Activated CD8-positive, alpha-beta T cell treated with anti-CD3 and anti-CD28 coated beads for 36 hours (primary cell): ENCODE results near the gene KCTD1. TPM values are rescaled to one million over a fixed set of nuclear protein-coding genes. Genes with fewer than 3 reads are reported as not detected.

ENCODE experiments used
- ATAC-seq: fragments of 200-7000 bp; cut with Tn5 transposase; one replicate; pipeline ENCODE4 v1.10.0; 2021; ENCODE audit warnings: mild to moderate bottlenecking, moderate library complexity
- CTCF ChIA-PET: fragments of 350-600 bp; sonication (Branson Sonifier 250); formaldehyde crosslinking; loops from one replicate; lab custom pipeline; 2021; ENCODE audit warnings: antibody characterized with exemption; lab: Charles Lee
- POLR2A ChIA-PET: fragments of 350-600 bp; sonication (Branson Sonifier 250); formaldehyde crosslinking; loops from one replicate; lab custom pipeline; 2021; ENCODE audit warnings: antibody characterized with exemption; lab: Charles Lee
- DNase-seq: peaks from one replicate; pipeline ENCODE4 v3.0.0-alpha.2; 2020
- H3K27ac Mint-ChIP-seq: one replicate; pipeline ENCODE4 v1.8.0; 2021; ENCODE audit warnings: mild to moderate bottlenecking, mixed read lengths
- H3K27me3 Mint-ChIP-seq: one replicate; pipeline ENCODE4 v1.8.0; 2021; ENCODE audit warnings: mixed read lengths
- H3K36me3 Mint-ChIP-seq: one replicate; pipeline ENCODE4 v1.8.0; 2021; ENCODE audit warnings: low read depth, mixed read lengths
- H3K4me1 Mint-ChIP-seq: one replicate; pipeline ENCODE4 v1.8.0; 2021; ENCODE audit warnings: low read depth, mixed read lengths
- H3K4me3 Mint-ChIP-seq: one replicate; pipeline ENCODE4 v1.8.0; 2021; ENCODE audit warnings: mild to moderate bottlenecking, moderate library complexity, mixed read lengths
- H3K9me3 Mint-ChIP-seq: one replicate; pipeline ENCODE4 v1.8.0; 2021; ENCODE audit warnings: mixed read lengths
- intact Hi-C: fragments of 100-400 bp; cut with micrococcal nuclease; formaldehyde crosslinking; loops from one replicate; pipeline ENCODE4 v1.10.0; 2022
- total RNA-seq, 2 experiments: library from RNA; stranded (reverse); gene quantifications; one replicate each; pipeline ENCODE4 v1.2.3, GENCODE V29; 2021
- TF ChIP-seq, protein P1 (sequence below): fragments of 200-600 bp; IDR thresholded peaks from one replicate; pipeline ENCODE4 v1.8.0; 2022; ENCODE audit warnings: antibody characterized with exemption, mild to moderate bottlenecking

The KCTD1 gene
- total RNA-seq, 2 experiments from 2014 or later, result 3.4 TPM

DNA sequence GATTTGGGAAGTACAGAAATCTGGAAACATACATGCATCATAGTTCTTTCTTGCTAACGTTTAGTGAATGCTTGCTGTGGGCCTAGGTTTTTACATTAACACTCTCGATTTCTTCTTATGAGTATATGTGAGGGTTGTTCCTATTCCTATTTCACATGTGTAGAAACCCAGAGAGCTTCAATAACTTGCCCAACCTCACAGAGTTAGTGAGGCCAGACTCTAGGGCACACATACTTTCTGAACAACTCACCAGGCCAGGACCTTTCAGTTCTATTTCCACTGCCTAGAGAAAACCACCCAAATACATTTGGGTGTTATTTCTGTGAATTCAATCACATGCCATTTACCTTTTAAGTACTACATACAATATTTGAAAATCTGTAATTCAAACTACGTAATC is 8.2 kb upstream of the KCTD1 start:
- Mint-ChIP-seq H3K36me3 (no peaks in the 10 kb centered on the region), H3K4me1 (no peaks in the 10 kb centered on the region), H3K9me3 (no peaks in the 10 kb centered on the region), H3K27ac (no peak overlapping the region), H3K27me3 (peaks cover 36% of the 10 kb centered on the region), H3K4me3 (no peak overlapping the region)
- intact Hi-C loops, result no loop called here
- ChIA-PET CTCF (no interaction called here), POLR2A (no interaction called here)
- DNase-seq (no peak), ATAC-seq (no peak)
- TF ChIP-seq, protein P1, sequence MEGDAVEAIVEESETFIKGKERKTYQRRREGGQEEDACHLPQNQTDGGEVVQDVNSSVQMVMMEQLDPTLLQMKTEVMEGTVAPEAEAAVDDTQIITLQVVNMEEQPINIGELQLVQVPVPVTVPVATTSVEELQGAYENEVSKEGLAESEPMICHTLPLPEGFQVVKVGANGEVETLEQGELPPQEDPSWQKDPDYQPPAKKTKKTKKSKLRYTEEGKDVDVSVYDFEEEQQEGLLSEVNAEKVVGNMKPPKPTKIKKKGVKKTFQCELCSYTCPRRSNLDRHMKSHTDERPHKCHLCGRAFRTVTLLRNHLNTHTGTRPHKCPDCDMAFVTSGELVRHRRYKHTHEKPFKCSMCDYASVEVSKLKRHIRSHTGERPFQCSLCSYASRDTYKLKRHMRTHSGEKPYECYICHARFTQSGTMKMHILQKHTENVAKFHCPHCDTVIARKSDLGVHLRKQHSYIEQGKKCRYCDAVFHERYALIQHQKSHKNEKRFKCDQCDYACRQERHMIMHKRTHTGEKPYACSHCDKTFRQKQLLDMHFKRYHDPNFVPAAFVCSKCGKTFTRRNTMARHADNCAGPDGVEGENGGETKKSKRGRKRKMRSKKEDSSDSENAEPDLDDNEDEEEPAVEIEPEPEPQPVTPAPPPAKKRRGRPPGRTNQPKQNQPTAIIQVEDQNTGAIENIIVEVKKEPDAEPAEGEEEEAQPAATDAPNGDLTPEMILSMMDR, result no peak

DNA sequence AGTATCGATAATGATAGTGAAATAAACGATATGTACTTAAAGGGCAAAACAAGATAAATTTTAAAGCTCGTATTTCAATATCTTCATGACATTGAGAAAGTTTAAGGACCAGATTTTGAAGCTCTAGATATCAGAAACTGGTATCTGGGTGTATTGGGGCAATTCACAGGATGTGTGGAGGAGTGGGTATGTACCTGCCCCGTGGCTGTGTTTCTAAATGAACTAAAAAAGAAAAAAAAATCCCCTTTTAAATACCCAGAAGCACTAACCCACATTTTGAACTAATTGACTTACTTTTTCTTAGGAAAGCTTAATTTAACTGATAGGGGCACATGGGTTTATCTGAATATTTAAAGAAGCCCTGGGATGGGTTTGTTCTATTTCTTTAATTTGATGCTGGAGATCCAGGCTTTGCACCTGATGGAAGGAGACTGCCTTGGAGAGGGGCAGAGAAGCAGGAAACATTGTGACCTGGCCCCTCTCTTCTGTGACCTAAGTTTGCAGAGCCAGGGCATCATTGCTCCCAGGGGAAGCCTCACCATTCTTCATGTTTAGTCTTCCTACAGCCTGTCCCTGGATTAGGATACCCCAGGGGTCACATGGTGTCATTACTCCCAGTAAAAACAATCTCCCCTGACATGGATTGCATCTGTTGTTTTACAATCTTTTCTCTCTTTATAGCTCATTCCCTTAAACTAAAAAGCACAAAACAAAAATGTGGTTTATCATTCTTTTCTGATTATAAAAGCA is 7.6 kb upstream of the KCTD1 start:
- Mint-ChIP-seq H3K4me3 (no peak overlapping the region), H3K27ac (no peak overlapping the region), H3K36me3 (no peaks in the 10 kb centered on the region), H3K27me3 (peaks cover 42% of the 10 kb centered on the region), H3K4me1 (no peaks in the 10 kb centered on the region), H3K9me3 (no peaks in the 10 kb centered on the region)
- DNase-seq (no peak), ATAC-seq (no peak)
- TF ChIP-seq, protein P1, result no peak
- POLR2A ChIA-PET, result interaction anchor here (0.7 kb wide), 1 partner anchor 561 kb away, joined by 3 read pairs; no protein-coding TSS in a partner anchor
- CTCF ChIA-PET, result no interaction called here
- intact Hi-C loops, result no loop called here

DNA sequence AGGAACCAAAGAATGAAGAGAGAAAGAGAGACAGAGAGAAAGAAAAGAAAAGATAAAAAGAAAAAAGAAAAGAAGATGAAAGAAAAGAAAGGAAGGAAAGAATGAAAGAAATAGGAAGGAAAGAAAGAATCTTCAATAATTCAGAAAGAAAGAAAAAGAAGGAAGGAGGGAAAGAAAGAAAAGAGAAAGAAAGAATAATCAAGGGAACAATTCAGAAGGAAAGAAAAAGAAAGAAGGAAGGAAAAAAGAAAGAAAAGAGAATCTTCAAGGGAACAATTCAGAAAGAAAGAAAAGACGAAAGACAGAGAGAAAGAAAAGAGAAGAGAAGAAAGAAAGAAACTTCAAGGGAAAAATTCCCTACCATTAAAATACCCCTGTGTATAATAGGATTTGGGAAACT is 5.6 kb upstream of the KCTD1 start:
- no peak overlapping the region for H3K27ac Mint-ChIP-seq

DNA sequence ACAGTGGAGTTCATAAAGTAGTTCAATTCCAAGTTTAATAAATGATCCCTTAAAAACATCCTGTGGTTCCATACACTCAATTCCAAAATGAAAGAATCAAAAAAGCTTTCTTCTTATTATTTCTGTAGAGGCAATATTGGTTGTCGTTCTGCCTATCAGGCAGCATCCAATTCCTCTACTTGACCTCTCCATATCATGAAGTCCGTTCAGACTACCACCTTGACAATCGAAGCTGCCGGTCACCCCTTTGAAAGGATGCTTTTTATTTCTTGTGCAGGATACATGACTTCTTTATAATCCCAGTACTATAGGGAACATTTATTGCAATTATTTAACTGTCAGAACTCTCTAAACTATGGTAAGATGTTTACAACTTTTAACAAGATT is 3.3 kb upstream of the KCTD1 start:
- Mint-ChIP-seq H3K36me3 (peaks cover 4% of the 10 kb centered on the region), H3K4me1 (peaks cover 12% of the 10 kb centered on the region), H3K27me3 (peaks cover 47% of the 10 kb centered on the region), H3K9me3 (no peaks in the 10 kb centered on the region), H3K27ac (no peak overlapping the region), H3K4me3 (no peak overlapping the region)
- ChIA-PET CTCF (interaction anchor here (1.0 kb wide), 1 partner anchor 8 kb away, joined by 3 read pairs; no protein-coding TSS in a partner anchor), POLR2A (no interaction called here)
- no peak for DNase-seq
- TF ChIP-seq, protein P1, result no peak
- intact Hi-C loops, result no loop called here
- no peak for ATAC-seq

More for the DNA sequence above, 5.6 kb upstream of the KCTD1 start:
- intact Hi-C loops, result no loop called here
- Mint-ChIP-seq H3K36me3 (no peaks in the 10 kb centered on the region), H3K4me1 (peaks cover 6% of the 10 kb centered on the region), H3K9me3 (no peaks in the 10 kb centered on the region), H3K4me3 (no peak overlapping the region), H3K27me3 (peaks cover 53% of the 10 kb centered on the region)
- ChIA-PET CTCF (no interaction called here), POLR2A (no interaction called here)
- TF ChIP-seq, protein P1, result no peak
- ATAC-seq, result no peak
- DNase-seq, result no peak

DNA sequence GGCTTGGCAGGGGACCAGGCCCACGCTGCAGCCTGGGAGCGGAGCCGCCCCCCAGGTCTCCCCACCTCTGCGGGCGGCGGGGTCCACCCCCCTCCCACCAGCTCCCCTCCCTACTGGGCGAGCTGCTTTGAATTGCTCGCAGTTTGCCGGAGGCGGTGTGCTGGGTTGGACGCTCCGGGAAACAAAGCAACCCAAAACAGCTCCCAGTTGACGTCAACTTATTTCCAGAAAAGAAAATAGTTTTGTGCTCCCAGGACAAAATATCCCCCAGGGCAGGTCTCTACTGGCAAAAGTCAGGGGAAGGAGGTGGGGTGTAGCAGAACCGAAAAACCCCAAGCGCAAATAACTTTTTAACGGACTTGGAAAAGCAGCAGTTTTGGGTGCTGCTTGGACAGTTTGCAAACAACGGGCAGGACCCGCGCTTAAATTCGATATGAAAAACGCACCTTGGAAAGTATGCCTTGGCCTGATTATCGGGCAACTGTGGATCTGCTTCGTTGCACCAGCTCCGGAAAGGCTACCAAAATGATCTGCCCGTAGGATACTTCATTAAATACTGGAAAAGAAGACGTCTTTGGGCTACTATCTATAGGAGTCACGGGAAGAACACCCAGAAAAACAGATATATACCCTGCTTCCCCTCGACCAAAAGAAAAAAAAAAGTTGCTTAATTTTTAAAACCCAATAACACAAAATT is 2.8 kb upstream of the KCTD1 start:
- no peak for DNase-seq
- Mint-ChIP-seq H3K36me3 (peaks cover 7% of the 10 kb centered on the region), H3K27ac (no peak overlapping the region), H3K4me3 (no peak overlapping the region), H3K27me3 (peaks cover 45% of the 10 kb centered on the region), H3K9me3 (no peaks in the 10 kb centered on the region), H3K4me1 (peaks cover 18% of the 10 kb centered on the region)
- intact Hi-C loops, result no loop called here
- TF ChIP-seq, protein P1, result no peak
- POLR2A ChIA-PET, result no interaction called here
- ATAC-seq, result no peak
- CTCF ChIA-PET, result interaction anchor here (1.0 kb wide), 1 partner anchor 98 kb away, joined by 3 read pairs; no protein-coding TSS in a partner anchor
